ENCODE results near the gene PPIE. TPM values are rescaled to one million over a fixed set of nuclear protein-coding genes. Genes with fewer than 3 reads are reported as not detected.

Gene PPIE
- total RNA-seq, 6 experiments from 2014 or later = 38.9 to 45.8 (median 41.7) TPM

DNA sequence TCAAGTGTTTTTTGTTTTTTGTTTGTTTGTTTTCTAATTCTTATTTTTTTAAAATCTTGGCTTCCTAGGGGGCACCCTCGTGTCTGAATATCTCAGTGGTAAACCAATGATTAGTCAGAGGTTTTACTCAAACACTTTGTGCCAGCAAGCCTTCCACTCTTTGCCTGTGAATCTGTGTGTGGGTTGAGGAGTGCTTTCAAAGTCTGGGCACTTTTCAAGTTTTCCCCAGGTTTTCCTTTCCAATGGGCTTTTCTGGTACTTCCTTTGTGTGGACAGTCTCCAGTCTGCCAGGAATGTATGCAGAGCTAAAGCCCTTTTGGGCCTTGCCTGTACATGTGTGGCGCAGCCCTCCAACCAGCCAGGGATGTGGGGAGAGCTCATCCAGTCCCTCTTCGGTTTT is 9.7 kb upstream of the PPIE start:
- no peak for DNase-seq
- Mint-ChIP-seq H3K27ac (no peak overlapping the region), H3K4me1 (ENCODE audit: low read depth) (no peaks in the 10 kb centered on the region), H3K36me3 (ENCODE audit: low read depth) (no peaks in the 10 kb centered on the region), H3K9me3 (no peaks in the 10 kb centered on the region), H3K27me3 (ENCODE audit: insufficient read depth) (peaks cover 45% of the 10 kb centered on the region), H3K4me3 (no peak overlapping the region)
- no peak for TF ChIP-seq CTCF (IDR thresholded peaks at IDR 0.05)

GRCh38 chr1:39729842-39730241 is 8.8 kb upstream of the PPIE start:
- H3K4me1 Mint-ChIP-seq (ENCODE audit: low read depth) = no peaks in the 10 kb centered on the region
- no peak for DNase-seq
- H3K4me3 Mint-ChIP-seq = no peak overlapping the region
- no peaks in the 10 kb centered on the region for H3K9me3 Mint-ChIP-seq
- no peak overlapping the region for H3K27ac Mint-ChIP-seq
- H3K36me3 Mint-ChIP-seq (ENCODE audit: low read depth) = no peaks in the 10 kb centered on the region
- peaks cover 46% of the 10 kb centered on the region for H3K27me3 Mint-ChIP-seq (ENCODE audit: insufficient read depth)
- no peak for TF ChIP-seq CTCF (IDR thresholded peaks at IDR 0.05)

DNA sequence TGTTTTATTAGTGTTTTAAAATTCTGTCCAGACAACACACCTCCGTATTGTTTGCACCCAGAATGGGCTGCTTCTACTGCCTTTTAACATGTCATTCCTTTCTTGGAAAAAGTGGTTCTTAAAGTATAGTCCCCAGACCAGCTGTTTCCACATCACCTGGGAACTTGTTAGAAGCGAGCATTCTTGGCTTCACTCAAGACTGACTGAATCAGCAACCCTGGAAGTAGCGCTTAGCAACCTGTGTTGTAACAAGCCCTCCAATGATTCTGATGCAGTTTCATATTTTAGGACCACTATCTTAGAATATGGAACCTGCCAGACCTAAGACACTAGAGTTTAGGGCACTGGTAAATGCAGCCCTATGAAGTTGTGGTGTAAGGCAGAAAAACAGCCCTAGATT is 6.0 kb upstream of the PPIE start:
- Mint-ChIP-seq H3K36me3 (ENCODE audit: low read depth) (no peaks in the 10 kb centered on the region), H3K4me1 (ENCODE audit: low read depth) (no peaks in the 10 kb centered on the region), H3K27ac (no peak overlapping the region), H3K4me3 (no peak overlapping the region), H3K9me3 (no peaks in the 10 kb centered on the region), H3K27me3 (ENCODE audit: insufficient read depth) (peaks cover 38% of the 10 kb centered on the region)
- no peak for DNase-seq
- TF ChIP-seq CTCF (IDR thresholded peaks at IDR 0.05) = no peak

DNA sequence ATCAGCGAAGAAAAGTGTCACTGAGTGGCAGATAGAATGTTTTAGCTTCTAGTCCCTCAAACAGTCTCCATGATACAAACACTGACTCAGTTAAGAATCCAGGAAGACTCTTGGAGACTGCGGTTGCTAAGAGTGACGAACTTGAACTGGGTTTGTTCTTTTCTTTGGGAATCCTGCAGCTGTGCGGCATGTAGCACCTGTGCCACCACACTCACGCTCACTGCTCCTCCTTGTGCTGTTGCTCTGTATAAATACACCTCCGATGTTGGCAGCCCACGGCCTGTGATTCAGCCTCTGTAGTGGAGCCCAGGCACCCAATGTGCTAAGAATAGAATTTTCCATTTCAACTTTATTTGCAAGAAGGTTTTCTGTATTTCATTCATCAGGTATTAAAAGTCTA is 5.5 kb upstream of the PPIE start:
- H3K4me1 Mint-ChIP-seq (ENCODE audit: low read depth) = no peaks in the 10 kb centered on the region
- H3K4me3 Mint-ChIP-seq = no peak overlapping the region
- no peaks in the 10 kb centered on the region for H3K36me3 Mint-ChIP-seq (ENCODE audit: low read depth)
- peaks cover 38% of the 10 kb centered on the region for H3K27me3 Mint-ChIP-seq (ENCODE audit: insufficient read depth)
- no peak for TF ChIP-seq CTCF (IDR thresholded peaks at IDR 0.05)
- no peak for DNase-seq
- no peak overlapping the region for H3K27ac Mint-ChIP-seq
- no peaks in the 10 kb centered on the region for H3K9me3 Mint-ChIP-seq

GRCh38 chr1:39735731-39736130 is 3.0 kb upstream of the PPIE start:
- H3K27ac Mint-ChIP-seq = no peak overlapping the region
- H3K9me3 Mint-ChIP-seq = no peaks in the 10 kb centered on the region
- peaks cover 18% of the 10 kb centered on the region for H3K4me1 Mint-ChIP-seq (ENCODE audit: low read depth)
- no peak for TF ChIP-seq CTCF (IDR thresholded peaks at IDR 0.05)
- no peak for DNase-seq
- peaks cover 24% of the 10 kb centered on the region for H3K27me3 Mint-ChIP-seq (ENCODE audit: insufficient read depth)
- H3K36me3 Mint-ChIP-seq (ENCODE audit: low read depth) = peaks cover 11% of the 10 kb centered on the region; the same call in 1 of the 2 replicates
- H3K4me3 Mint-ChIP-seq = no peak overlapping the region

All from HFFc6 (cell line).